HG03575 (cell line): Measurements from ENCODE around the gene MAP1B.

Experiments used
- ATAC-seq: cut with Tn5 transposase; IDR thresholded peaks from one replicate; pipeline ENCODE4 v1.9.1; 2021; ENCODE audit not compliant: unreplicated experiment, insufficient number of reproducible peaks, low FRiP score; ENCODE audit errors: extremely low read depth

The MAP1B gene

DNA sequence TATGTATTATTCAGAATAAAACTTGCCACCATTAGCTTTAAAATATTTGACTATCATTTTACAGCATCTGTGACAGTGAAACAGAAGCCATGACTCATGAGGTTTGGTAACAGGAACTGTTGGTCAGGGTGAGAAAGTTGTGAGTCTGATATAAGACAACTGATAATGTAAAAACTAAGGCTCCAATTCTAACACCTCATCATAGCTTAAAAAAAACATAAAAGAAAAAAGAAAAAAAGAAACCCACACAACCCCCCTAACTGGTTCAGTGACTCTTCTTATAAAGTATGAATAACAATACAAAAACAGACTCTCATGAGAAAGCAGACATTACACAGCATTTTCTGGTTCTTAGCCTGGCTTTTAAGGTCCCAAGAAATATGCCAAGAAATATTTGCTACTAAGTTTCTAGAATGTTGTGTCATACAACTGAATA lies 127.0 kb downstream of the MAP1B start:
- peak; percentile 77 for ATAC-seq

DNA sequence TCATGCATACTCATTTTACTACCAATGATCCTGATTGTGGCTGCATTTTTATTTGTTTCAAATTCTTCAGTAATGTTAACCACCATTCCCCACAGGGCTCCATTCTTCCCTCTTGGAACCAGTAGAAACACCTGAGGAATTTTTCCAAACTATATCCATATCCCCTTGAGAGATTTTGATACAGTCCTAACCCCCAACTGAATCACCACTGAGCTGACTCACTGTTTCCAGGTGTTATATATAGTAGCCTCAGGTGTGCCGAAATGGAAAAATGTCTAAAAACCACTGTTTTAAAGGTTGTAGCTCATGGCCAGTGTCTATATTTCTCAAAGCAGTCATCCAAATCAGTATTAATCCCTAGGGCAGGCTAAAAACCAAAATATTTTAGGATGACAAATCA lies 127.6 kb downstream of the MAP1B start:
- ATAC-seq, result no peak

DNA sequence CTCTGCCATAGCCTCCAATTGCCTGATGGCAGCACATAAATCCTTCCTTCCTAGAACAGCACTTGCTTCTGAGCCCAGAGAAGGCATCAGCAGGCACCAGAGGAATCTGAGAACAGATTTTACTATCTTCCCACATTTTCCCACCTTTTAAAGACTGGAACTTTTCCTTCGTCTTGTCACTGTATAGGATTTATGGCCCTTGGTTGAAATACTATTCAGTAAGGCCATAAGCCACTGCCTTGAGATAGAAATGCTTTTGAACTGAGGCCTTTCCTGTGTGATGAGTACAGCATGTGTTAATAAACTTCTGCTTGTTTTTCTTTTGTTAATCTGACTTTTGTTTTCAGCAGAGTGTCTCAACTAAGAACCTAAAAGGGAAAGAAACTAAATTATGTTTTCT lies 128.4 kb downstream of the MAP1B start:
- ATAC-seq, result no peak

DNA sequence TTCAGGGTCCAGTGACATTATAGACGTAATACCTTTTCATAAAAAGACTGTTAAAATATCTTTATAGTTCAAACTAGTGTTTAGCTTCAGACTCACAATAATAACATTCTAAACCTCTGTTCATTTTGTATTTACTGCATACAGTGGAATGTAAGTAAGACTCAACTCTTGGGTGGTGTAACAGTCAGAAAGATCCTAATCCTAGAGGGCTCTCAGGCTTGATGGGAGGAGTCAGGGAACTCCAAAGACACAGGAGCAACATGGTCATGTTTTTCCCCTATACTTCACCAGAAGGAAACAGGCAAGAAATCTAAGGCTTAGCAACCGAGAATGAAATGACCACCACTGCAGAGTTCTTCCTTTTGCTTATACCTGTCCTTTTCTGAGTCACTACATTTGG lies 130.1 kb downstream of the MAP1B start:
- ATAC-seq, result no peak

DNA sequence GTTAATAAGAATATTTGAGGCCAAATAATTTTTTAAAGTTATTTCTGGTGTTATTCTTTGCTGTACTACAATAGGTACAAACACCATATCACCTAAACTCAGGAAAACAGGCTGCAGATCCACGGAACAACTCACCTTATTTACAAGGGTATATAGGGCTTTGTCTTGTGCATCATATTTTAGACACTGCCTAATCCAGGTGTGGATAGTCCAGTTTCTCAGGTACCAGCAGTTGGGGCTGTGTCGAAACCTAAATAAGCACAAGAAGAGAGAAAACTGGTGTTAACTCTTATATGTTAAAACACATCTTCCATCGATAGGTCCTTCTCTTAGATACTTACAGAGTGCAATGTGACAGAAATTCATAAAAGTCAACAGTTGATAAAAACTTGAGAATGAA lies 130.6 kb downstream of the MAP1B start:
- no peak for ATAC-seq

DNA sequence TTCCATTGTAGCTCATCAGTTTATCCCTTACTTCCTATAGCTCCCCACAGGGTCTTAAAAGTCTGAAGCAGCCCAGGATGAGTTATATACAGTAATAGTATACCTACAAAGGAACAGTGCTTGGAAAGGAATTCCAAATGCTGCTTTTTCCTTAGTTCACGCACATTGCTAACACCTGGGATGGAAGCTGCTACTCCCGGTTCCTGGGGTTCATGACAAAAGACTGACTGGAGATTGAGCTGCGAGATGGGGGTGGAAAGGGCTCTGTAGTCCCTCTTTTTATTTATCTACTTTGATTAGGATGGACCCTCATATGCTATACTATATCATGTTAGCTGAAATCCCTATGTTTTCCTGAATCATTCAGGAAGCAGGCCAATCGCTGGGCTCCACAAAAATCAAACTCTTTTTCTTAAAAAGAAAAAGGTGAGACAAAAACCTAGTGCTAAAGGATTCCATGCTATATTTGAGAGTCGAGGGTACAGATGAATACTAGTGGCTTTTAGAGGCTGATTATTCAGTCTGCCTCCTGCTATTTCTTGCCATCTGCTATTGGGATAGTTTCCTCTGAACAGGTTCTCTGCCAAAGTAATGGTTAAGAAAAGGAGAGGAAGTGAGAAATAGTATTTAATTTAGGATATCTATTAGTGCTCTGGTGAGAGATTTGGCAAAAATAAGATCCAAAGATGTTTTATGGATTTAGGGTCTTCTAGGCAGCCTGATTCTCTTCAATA lies 131.6 kb downstream of the MAP1B start:
- no peak for ATAC-seq

DNA sequence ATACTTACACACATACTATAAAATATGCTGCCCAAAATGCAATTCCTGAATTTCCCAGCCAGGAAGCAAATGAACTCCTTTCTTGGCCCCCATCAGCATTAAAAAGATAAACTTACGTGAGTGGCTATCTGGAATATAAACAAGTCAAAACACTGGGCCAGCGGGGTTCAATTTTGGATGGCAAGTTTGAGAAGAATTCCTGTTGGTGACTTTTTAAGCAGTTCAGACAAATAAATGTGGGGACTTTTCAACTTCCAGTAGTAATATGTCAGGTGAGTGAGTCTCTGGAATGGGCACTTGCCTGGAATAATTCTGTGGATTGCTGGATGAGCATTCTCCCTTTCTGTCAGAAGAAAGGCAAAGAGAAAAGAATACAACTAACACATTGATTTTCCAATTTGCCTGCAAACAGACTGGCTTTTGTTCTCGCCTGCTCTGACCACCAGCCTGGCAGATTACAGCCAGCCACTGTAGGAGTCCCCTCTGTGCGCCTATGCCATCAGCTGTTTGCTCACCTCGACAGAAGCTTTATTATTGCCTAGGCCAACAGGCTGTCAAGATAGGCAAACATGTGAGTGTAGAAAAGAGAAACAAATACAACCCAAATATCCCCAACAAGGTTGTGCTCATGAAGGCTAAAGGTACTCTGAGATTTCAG lies 134.2 kb downstream of the MAP1B start:
- no peak for ATAC-seq

DNA sequence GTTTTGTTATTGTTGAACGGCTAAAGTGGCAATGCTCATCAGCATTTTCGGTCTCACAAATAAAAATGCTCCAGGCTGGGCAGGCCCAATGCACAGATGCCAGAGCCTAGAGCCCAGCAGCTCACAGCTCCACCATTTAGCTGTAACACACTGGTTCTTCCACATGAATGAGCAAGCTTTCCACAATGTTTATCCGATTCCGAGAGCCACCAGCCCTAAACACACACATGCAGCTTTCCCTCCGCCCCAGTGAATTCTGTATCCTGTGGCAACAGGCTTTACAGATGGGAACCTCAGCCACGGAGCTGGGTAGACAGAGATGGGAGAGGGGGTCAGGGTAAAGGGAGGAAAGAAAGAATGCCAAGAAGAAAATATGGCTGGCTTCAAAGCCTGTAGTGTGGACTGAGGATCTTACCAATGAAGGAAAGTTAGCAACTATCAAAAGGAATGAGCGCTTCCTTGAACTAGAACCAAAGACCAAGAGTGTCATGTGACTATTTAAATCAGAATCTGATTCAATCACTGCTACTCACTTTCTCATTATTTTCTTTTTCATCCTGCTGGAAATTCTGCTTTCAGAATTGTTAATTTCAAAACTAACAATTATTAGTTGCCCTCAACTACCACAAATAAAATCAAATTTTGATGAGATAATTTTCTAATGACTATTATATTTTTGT lies 135.7 kb downstream of the MAP1B start:
- no peak for ATAC-seq

DNA sequence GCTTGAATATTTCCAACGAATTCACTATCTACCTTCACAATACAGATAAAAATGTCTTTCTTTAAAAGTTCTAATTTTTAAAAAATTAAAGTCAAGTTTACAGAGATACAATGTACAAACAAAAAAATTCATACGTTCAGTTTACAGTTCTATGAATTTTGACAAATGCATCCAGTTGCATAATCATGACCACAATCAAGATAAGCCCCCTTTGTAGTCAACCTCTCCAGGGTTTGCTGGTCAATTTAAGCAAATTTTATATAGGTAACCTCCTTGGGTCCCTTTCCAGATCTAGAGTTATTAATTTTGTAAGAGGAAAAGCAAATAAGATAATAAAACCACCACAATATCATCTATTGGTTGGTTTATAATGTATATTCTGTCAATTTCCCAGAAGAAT lies 136.4 kb downstream of the MAP1B start:
- ATAC-seq, result no peak

DNA sequence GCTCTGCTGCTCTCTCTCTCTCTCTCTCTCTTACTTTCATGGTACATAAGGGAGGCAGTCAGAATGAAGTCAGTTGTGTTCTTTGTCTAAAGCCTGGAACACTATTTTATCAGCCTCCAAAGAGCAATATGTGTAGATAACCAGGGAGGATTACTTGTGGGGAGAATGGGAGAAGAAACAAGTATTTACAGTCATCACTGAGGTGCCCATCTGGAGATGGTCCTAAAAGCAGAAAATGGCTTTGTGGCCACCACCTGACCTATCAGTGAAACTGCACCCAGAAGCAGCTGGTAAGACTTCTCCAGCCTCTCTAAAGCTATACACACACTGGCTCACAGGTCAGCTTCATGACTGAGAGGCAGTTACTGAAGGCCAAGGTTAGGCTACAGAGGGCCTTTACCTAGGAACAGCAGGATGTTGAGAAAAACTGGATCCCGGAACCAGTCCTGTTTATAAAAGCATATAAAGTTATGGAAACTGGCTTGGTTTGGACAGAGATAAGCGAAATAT lies 137.6 kb downstream of the MAP1B start:
- peak; percentile 50 for ATAC-seq

DNA sequence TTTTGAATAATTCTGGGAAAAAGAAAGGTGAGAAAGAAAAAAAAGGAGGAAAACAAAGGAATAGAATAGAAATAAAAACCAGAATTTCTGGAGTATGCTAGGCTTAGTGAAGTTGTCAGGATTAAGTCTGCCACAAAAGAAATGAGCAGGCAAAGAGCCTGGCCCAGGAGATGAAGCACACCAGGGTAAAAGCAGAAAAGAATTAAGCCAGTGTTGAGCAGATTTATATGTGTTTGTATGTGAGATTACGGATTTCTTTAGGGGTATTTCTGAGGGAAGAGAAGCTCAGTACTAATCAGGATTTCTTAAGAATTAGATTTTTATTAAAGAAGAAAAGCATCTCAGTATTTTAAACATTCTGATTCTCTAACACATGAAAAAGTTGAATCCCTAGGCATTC lies 138.3 kb downstream of the MAP1B start:
- ATAC-seq, result no peak

DNA sequence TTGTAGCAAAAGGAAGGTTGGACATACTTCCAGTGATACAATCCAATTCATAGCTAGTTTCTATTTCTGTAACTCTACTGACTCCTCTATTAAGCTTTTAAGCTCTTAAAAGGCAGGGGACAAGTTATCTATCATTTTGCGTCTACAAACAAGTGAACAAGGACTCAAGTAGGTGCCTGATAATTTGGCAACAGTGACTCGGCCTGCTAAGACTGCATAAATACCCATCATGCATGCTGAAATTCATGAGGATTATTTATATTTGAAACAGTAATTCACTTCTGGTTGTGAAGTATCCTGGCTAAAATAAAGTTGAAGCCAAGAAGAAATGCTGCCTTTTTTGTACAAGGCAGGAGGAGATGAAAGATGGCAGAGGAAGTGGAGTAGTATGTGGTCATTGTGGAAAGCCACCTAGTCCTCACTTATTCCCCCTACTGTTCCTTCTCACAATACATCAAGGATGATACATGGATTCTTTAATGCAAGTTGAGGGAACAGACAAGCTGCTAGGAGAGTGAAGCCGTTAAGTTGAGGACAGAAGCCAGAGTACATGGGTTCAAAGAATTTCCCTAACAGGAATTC lies 138.8 kb downstream of the MAP1B start:
- no peak for ATAC-seq

DNA sequence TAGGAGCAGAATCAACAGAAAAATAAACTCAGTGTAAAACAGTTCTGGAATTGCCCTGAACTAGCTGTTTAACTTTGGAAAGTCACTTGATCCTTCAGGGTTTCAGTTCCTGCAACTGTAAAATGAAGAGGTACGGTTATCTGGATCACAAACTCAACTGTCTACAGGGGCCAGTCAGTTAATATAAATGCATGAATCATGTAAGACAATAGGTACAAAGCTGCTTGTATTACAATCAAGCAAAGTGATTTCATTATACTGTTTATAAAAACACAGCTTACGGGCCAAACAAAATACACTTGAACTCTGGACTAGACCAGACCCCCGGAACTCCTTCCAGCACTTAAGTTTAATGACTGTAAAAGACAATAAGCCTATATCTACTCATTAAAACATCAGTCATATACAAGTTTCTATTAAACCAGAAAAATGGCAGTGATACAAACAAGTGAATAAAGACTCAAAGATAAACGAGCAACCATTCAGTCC lies 139.7 kb downstream of the MAP1B start:
- no peak for ATAC-seq

DNA sequence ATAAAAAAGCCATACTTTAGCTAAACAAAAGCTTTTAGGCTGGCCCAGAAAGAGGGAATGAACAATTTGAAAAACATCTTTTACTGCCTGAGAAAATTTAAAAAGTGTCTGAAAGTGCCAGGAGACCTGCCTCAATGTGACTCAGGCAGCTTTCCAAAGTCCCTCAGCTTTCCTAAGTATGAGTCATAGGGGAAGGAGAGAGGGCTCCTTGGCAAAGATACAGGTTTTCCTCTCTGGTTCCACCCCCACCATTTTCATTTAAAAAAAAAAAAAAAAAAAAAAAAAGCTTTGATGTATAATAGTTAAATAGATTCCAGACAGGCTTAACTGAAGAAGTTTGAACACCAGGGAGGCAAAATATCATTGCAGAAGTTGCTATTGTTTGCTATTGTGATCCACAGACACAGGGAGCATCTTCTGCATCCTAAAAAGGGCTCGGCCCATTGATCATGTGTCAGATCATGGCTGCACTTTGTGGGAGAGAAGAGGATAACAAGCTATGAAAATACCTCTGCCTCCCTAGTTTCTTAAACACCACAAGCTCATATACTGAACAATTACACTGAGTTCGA lies 141.2 kb downstream of the MAP1B start:
- no peak for ATAC-seq

DNA sequence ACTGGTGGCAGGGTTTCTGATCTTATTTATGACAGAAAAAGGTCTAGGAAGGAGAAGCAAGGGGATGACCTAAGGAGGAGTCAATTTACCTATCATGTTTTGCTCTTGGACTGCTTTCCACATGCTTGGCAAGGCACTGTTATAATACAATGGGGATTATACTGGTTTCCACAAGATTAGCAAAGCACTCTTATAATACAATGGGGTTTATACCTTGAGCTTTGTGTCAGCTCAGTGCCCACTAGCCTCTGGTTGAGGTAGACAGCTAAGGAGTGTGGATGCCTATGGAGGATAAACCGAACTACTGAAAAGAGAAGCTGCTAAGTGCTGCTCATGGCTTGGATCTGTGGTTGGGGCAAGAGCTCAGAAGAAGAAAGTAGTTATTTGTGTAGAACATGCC lies 144.1 kb downstream of the MAP1B start:
- no peak for ATAC-seq

DNA sequence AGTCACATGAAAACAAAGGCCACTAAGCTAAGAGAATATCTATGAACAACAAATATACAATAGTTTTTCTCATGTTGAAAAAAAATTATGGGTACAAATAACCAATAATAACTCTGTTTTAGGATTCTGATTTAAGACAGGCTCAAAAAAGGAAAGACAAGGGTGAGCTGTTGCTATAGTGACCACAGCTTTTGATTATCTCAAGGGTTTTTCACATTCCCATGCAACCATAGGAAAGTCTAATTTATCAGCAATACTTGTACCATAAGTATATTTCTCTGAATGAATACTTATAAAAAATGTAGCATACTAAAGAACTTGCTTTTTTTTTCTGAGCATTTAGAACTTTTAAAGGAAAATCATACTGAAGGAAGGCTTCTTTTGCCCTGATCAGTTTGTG lies 144.7 kb downstream of the MAP1B start:
- no peak for ATAC-seq

DNA sequence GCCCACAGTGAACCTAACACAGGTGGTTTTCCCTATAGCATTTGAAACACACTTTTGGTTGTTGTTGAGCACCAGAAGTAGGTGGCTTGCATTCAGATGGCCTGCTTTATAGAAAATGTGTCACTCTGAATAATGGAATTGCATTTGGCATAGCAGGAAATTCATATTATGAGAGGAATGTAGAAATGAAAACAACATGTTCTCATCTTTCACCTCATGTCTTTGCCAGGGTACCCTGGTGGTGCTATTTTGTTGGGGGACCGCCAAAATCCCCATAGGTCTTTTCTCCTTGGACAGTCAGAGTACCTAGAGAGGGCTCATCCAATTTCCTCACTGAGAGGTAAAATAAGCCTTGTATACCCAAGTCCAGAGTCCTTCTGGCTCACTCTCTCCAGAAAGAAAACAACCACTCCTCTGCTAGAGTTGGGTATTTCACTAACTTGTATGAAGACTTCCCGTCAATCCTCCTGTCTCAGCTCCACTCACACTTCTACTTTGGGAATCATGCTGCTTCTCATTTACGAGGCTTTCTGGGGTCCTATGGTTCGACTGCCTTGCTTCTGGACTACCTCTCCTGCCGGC lies 145.4 kb downstream of the MAP1B start:
- no peak for ATAC-seq

DNA sequence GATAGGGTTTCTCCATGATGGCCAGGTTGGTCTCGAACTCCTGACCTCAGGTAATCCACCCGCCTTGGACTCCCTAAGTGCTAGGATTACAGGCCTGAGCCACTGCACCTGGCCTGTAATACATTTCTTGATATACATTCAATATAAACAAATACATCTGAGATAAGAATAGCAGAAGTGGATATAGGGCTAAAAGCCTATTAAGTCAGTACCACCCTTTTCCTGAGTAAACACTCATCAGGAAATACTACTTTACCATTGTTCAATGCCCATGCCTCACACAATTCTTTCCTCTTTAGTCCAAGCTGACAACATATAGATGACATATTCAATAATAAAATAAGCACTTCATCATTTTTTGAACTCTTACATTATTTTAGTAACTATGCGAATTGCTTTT lies 148.0 kb downstream of the MAP1B start:
- no peak for ATAC-seq

DNA sequence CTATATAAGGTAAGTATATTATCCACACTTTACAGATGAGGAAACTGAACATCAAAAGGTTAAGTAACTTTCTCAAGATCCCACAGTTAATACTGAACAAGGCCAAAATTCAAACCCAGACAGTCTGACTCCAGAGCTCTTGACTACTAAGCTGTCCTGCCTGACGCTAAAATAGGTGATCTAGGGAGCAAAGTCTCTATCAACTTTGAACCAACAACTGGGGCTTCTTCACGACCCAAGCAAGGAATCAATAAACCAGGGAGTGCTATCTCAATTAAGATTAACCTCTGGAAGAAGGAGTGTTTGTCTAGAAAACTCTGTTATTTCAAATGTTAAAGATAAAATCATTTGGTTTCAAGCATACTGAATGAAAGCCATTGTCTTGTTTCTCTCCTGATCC lies 148.4 kb downstream of the MAP1B start:
- no peak for ATAC-seq
